Measurements from ENCODE around the gene PPP1R37.

Gene PPP1R37

DNA sequence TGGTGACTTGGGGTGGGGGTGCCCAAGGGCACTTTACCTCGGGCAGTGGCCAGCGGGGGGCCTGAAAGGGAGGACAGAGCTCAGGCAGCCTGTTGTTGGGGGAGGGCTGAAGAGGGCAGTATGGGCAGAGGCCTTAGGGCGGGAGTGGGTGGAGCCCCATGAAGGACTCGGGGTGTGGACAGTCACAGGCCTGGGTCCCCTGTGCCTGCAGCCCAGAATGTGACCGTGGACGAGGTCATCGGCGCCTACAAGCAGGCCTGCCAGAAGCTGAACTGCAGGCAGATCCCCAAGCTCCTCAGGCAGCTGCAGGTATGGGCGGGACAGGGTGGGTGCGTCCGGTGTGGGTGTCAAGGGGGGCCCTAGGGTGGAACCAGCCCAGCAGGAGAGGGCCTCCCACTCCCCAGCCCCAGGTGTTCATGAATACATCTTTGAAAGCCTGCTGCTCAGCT lies 45.3 kb downstream of the PPP1R37 start:
- no peak for DNase-seq (ENCODE audit: low spot score)

DNA sequence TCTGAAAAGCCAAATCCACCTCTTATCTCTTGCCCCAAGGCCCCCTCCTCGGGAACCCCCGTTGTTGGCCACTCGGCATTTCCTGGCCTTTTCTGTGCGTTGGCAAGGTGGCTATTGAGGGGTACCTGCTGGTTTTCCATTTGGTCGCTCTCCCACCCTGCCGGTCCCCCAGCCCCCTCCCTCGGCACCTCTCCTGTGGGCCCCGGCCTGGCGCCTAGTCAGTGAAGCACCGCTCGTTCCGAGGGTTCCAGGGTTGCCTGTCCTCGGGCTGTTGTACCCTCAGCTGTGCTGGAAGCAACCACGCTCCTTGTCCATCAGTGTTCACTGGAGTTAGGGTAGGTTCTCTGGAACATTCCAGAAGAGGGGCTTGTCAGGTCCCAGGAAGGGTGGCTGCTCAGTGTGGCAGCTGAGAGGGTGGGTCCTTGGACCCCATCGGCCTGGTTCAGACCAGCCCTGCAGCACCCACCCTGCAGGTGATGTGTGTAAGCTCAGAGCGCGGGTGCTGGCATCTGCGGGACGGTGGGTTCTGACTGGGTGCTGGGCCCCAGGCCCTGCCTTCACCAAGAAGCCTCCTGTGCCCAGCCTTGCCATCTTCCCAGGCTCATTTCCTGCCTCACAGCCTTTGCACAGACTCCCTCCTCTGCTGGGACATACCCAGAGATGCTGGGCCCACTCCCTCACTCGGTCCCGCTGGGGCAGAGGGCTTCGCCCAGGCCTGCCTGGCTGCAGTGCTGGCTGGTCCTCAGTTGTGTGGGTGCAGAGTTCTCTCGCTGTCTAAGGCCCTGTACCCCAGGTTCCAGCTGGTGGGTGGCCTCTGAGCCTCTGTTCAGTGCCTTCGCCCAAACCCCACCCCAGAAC lies 46.5 kb downstream of the PPP1R37 start:
- DNase-seq (ENCODE audit: low spot score), result no peak

DNA sequence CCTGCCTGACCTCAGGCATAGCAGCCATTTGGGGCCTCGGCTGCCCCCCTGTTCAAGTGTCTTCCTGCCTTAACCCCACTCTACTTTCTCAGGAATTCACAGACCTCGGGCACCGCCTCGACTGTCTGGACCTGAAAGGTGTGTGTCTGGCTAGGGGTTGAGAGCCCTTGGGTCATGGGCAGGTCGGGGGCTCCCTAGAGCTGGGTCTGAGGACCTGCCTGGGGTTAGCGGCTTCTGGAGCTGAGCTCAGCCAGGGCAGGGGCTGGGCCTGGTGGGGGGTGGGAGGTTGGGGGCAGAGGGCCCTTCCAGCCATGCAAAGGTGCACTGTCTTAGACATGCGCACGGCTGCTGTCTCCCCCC lies 47.1 kb downstream of the PPP1R37 start:
- no peak for DNase-seq (ENCODE audit: low spot score)

DNA sequence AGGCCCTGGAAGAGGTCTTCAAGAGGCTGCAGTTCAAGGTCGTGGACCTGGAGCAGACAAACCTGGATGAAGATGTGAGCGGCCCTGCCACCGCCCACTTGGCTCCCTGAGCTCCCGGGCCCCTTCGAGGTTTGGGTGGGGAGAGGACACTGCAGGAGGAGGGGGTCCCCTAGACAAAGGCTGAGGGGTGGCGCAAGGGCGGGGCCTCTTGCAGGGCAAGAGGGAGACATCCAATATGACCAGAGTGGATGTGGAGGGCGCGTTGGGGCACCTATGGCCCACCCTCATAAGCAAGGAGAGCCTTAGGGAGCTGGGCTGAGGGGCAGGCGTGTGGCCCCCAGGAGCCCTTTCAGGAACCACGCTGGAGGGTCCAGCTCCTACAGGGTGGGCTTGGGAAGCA lies 47.6 kb downstream of the PPP1R37 start:
- no peak for DNase-seq (ENCODE audit: low spot score)

- DNase-seq (ENCODE audit: low spot score), result no peak
Observed at GRCh38 chr19:45141203-45141900, 48.4 kb downstream of the PPP1R37 start.

- no peak for DNase-seq (ENCODE audit: low spot score)
Observed at GRCh38 chr19:45142016-45142725, 49.2 kb downstream of the PPP1R37 start.

GRCh38 chr19:45142726-45143110 lies 49.7 kb downstream of the PPP1R37 start:
- no peak for DNase-seq (ENCODE audit: low spot score)

GRCh38 chr19:45144431-45145269 lies 51.7 kb downstream of the PPP1R37 start:
- DNase-seq (ENCODE audit: low spot score), result no peak

GRCh38 chr19:45145270-45146189 lies 52.6 kb downstream of the PPP1R37 start:
- no peak for DNase-seq (ENCODE audit: low spot score)

DNA sequence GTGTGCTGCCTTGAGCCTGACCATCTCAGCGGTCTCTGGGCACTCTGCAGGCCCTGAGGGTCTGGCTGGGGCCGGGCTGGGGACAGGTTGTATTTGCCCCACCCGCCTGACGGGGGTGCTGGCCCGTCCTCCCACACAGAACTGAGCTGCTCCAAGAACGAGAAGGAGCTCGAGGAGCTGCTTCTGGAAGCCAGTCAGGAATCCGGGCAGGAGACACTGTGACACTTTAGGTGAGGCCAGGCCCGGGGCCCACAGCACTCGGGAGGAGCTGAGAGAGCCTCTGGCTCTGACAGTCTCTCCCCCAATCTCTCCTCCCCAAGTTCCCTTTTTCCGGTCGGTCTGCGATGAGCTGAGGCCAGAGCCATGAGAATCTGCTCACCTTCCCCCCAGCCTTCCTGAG lies 53.3 kb downstream of the PPP1R37 start:
- no peak for DNase-seq (ENCODE audit: low spot score)

DNA sequence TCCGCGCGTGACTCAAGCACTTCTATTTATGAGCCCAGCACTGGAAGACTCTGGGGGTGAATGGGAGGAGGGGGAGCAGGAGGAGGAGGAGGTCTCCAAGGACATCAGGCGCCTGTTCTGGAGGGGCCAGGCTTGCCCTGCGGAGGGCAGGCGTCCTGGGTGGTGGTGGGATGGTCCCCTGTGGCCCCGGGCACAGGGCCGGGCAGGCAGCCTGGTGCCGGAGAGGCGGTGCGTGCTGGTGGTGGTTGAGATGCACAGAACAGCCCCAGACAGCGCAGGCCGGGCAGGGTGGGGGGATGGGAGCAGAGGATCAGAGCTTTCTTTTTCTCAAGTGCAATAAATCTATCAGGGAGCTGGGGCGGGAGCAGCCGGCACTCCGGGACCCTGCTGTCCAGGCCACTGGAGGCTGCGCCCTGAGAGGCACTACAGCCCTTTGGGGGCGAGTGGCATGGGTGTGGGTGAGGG lies 53.8 kb downstream of the PPP1R37 start:
- DNase-seq (ENCODE audit: low spot score), result no peak

DNA sequence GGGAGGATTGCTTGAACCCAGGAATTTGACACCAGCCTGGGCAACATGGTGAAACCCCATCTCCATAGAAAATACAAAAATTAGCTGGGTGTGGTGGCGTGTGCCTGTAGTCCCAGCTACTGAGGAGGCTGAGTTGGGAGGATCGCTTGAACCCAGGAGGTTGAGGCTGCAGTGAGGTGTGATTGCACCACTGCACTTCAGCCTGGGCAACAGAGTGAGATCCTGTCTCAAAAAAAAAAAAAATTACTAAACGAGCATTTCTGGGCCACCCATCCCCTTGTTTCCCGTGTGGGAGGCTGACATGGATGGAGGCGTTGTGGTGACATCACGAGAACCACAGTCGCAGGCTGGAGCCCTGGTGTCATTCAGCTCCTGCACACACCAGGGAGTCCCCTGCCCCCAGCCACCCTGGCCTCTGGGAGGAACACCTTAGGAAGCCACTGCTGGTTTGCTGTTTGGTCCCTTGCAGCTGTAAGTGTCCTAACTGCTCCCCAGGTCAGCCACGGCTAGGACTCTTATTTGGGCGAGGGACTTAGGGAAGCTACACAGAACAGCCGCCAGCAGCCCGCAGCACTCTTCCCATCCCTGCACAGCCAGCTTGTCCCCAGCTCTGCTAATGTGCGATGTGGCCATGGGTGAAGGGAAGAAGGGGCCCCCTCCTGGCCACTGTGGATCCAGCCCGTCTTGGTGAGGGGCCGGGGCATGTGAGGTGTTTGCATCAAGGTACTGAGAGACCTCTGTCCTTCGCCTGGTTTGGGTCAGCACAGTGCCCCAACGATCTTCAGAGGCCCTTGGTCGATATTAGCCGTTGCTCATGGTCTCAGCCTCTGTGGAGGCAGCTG lies 55.1 kb downstream of the PPP1R37 start:
- DNase-seq (ENCODE audit: low spot score), result no peak

- DNase-seq (ENCODE audit: low spot score), result no peak
Observed at GRCh38 chr19:45149129-45149528, 56.1 kb downstream of the PPP1R37 start.

DNA sequence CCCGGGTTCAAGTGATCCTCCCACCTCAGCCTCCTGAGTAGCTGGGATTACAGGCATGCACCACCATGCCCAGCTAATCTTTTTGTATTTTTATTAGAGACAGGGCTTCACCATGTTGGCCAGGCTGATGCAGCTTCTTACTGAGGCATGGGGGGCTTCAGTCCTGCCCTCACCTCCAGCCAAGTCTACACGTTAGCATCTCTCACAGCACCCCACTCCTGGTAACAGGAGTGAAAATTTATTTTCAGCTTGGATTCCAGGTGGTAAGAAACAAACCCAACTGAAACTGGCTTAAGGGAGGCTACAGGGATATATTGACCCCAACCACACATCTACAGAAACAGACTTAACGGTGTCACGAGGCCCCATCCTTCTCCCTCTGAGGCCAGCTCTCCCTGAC lies 57.2 kb downstream of the PPP1R37 start:
- no peak for DNase-seq (ENCODE audit: low spot score)

- no peak for DNase-seq (ENCODE audit: low spot score)
Observed at GRCh38 chr19:45150751-45151281, 57.8 kb downstream of the PPP1R37 start.

DNA sequence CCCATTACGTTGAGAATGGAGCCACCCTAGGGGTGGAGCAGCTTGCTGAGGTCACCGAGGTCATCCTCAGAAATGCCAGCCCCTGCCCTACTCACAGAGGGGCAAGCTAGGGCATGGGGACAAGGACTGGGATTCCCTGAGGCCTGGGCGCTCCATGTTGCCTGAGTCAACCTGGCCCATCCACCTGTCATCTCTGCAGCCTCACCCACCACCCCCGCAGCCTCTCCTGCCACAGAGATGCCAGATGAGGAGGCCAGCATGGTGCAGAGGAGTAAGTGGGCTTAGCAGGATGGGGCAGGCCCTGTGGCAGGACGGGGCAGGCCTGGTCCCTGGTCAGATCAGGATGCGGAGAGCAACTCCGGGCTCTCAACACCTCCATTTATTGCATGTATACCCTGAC lies 58.3 kb downstream of the PPP1R37 start:
- no peak for DNase-seq (ENCODE audit: low spot score)

DNA sequence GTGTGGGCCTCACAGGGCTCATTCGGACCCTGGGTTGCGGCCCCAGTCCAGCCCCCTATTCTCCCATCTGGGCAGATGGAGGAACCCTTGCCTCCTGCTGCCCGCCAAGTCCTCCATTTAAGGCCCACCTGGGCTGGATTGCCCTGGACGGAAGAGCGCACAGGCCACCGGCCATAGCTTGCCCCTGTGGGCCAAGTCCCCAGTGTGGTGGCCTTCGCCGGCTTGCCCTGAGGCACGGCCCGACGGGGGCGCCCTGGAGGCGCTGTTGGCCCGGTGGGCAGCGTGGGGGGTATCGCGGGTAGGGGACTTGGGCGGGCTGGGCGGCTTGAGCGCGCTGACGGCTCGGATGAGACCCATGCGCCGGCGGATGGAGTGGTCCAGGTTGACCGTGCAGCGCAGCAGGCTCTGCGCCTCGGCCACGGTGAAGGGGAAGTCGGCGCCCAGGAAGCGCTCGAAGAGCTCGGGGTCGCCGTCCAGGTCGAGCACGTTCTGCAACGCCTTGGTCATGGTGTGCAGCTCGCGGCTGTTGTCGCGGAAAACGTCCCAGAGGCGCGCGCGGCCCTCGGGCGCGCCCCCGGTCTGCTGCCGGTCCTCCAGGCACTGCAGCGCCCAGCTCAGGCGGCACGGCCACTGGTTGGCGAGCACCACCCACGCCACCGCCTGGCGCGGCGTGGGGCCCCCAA lies 59.0 kb downstream of the PPP1R37 start:
- DNase-seq (ENCODE audit: low spot score), result no peak

- no peak for DNase-seq (ENCODE audit: low spot score)
Observed at GRCh38 chr19:45152504-45153338, 59.7 kb downstream of the PPP1R37 start.

All from cerebellar cortex (tissue), 1 donor.